ENCODE measurements around the gene CHMP6.

DNA sequence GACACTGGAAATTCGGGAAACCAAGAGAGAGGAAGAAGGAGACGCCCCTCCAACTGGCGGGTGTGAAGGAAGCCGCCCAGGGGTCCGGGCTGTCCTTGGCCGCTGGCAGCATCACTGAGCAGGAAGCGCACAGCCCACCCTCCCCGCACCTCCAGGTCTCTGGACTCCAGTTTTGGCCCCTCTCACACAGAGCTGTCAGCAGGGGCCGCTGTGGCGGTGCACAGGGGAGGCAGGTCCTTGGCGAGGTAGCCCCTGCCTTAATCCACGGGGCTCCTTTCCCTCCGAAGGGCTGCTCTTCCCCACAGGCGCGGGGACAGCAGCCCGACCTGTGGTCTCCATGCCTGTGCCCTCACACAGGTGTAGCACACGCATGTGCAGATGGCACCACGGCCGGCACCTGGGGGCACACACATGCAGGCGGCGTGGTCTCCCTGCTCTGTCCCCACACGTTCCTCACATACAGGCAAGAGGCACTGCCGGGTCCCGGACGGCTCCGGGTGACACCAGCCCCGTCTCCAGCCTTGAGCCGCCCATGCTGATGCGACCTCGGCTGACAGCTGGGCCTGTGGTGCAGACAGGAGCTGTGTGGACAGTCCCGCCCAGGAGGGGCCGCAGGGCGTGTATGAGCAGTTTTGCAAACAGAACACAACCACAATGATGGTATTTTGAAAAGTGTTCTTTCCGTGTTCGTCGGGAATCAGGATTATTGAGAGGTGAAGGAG, 26.6 kb upstream of the CHMP6 start:
- TF ChIP-seq, protein P1, sequence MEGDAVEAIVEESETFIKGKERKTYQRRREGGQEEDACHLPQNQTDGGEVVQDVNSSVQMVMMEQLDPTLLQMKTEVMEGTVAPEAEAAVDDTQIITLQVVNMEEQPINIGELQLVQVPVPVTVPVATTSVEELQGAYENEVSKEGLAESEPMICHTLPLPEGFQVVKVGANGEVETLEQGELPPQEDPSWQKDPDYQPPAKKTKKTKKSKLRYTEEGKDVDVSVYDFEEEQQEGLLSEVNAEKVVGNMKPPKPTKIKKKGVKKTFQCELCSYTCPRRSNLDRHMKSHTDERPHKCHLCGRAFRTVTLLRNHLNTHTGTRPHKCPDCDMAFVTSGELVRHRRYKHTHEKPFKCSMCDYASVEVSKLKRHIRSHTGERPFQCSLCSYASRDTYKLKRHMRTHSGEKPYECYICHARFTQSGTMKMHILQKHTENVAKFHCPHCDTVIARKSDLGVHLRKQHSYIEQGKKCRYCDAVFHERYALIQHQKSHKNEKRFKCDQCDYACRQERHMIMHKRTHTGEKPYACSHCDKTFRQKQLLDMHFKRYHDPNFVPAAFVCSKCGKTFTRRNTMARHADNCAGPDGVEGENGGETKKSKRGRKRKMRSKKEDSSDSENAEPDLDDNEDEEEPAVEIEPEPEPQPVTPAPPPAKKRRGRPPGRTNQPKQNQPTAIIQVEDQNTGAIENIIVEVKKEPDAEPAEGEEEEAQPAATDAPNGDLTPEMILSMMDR (IDR thresholded peaks at IDR 0.05): no peak
- TF ChIP-seq ZFX (IDR thresholded peaks at IDR 0.05; ENCODE audit: borderline replicate concordance): no peak

Measured in 22Rv1 (cell line).